ENCODE results near the gene CIDEB.
"Not testable (repeated sequence)": the region's sequence is repeated elsewhere in the genome, so short reads cannot be mapped to it uniquely, and the experiment has no call there.

CIDEB gene

DNA sequence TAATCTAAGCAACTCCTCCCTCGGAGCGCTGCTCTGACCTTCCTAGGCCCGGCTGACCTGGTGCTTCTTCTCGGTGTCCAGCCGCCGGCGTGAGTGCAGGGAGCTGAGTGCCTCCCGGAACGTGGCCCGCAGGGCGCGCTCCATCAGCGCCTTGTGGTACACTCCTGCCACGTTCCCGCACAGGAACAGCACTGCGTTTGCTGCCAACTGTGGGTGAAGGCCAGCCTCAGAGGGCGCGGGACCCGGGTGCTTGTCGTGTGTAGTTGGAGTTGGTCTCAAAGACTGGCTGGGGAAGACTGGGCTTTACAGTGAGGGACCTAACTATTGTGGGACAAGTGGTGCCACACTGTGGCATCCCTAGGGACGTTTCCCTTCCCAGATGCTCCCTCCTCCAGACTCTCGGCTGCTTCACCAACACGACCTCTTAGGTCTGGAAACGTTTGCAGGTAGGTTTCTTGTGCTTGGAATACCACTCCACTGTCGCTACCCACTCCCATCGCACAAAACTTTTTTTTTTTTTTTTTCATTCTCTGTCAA lies 24.0 kb upstream of the CIDEB start:
- peak; percentile 68 for DNase-seq

GRCh38 chr14:24330973-24331674 lies 23.3 kb upstream of the CIDEB start:
- peak; percentile 55 for DNase-seq

DNA sequence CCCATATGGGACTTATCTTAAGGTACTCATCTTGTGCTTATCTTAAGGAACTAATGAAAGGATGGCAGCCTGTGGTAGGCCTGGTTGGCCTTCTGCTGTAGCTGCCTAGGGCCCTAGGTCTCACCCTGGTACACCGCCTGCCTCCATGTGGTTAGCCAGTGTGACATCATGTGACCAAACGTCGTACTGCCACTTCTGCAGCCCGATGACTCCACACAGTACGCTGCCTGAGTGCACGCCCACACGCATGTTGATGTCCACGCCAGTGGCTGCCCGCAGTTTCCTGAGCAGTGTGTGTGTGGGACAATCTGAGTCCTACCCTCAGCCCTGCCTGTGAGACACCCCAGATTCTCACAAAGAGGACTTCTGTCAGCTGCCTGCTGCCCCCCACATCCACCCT lies 22.0 kb upstream of the CIDEB start:
- DNase-seq = peak; percentile 79

- DNase-seq = no peak
These were observed 21.4 kb upstream of the CIDEB start for GRCh38 chr14:24329073-24329663.

GRCh38 chr14:24327914-24328313 lies 20.1 kb upstream of the CIDEB start:
- DNase-seq = not testable (repeated sequence)

DNA sequence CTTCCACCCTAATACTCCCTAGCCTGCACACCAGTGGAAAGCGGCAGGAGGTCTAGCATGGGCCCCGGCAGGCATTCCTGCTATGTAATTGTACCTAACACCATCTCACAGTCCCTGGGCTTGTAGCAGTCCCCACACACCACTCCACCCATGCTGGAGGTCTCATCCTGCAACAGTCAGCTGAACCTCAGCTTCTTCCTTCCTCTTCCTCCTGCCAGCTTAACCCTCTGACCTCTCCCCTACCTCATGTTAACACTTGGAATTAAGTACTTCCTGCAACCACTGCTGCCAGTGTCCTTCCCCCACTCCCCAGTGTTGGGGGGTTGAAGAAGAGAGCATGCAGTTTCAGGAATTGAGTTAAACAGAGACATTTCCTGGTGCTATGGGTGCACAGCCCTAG lies 19.5 kb upstream of the CIDEB start:
- DNase-seq = no peak

DNA sequence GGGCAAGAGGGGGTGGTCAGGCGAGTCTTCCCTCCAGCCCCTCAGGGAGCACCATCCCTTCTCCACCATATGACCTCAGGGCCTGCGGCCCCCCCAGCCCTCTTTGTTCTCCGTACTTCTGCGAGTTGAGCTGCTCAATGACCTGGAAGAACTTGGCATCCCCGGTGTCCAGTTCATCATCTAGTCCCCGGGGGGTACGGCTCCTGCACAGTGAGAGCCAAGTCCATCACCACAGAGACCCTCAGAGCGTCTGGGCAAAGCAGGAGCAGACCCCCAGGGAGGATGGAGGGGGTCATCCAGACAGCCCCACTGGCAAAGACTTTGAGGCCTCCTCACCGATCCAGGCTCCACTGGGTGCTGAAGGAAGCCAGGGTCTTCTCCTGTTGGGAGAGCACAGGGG lies 18.2 kb upstream of the CIDEB start:
- DNase-seq = no peak

- DNase-seq = no peak
These were observed 17.3 kb upstream of the CIDEB start for GRCh38 chr14:24325041-24325530.

DNA sequence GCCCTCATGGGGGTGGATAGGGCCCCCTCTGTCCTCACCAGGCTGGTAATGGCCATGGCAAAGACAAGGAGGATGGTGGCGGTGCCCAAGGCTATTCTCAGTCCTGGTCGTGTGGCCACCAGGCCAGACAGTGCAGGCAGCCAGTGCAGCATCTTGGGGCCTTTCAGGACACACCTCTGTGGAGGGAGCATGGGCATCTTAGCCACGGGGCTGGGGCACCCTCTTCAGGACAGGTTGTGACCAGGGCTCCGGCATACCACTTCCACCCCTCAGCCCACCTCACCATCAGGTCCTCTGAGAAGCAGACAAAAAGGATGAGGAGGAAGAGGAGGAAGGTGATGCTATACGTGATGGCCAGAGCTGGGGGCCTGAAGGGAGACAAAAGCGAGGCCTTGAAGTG lies 16.2 kb upstream of the CIDEB start:
- no peak for DNase-seq

DNA sequence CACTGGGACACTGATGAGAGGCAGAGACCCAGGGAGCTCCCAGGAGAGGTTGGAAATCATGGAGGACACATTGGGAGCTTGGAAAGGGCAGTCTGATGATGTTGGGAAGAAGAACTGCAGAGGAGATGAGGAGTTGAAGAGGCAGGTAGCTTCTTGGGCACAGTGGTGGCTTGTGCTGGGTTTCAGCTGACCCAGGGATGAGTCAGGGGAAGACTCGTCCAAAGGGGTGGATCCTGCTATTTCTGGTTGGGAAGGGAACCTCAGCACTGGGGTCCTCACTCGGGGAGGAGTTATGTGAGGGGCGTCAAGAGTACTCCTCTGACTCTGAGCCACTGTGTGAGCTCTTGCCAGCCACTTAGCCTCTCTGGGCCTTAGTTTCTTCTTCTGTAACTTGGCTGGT lies 15.6 kb upstream of the CIDEB start:
- DNase-seq = no peak

- DNase-seq = no peak
These were observed 14.9 kb upstream of the CIDEB start for GRCh38 chr14:24322672-24323071.

GRCh38 chr14:24321212-24321975 lies 13.6 kb upstream of the CIDEB start:
- no peak for DNase-seq

DNA sequence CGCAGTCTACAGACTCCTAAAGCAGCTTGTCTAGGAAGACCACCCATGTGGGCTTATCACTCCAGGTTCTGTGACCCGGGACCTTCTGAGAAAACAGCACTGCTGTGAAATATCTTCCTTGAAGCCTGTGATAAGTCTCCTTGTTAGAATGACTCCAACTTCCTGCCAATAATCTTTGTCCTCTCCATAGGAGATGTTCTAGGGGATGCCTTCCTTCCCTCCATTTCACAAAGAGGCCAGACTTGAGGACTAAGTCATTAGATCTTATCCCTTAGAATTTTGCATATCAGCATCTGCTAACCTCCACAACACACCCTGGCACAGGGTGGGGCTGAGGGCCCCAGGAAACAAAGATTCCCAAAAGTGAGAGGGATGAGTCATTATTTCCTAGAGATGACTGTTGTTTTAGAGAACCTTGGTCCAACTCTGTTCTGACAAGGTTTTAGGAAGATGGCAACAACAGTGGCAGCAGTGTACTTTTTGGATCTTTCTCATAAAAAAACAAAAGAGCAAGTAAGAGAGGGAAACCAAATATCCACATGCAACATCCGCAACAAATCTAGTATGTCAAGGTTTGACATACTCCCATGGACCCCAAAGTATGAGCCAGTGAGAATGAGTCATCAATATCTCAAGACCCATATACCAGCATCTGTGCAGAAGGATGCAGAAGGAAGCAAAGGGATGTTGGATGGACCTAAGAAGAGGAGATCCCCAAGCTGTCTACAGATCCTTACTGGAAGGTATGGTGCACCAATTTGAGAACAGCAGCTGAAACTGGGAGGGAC lies 9.6 kb upstream of the CIDEB start:
- no peak for DNase-seq

DNA sequence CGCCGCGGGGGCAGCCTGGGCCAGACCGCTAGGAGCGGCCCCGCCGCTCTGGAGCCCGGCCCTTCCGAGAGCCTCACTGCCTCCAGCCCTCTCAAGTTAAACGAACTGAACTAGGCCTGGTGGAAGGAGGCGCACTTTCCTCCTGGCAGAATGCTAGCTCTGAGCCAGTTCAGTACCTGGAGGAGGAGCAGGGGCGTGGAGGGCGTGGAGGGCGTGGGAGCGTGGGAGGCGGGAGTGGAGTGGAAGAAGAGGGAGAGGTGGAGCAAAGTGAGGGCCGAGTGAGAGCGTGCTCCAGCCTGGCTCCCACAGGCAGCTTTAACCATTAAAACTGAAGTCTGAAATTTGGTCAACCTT lies 8.8 kb upstream of the CIDEB start:
- no peak for DNase-seq

DNA sequence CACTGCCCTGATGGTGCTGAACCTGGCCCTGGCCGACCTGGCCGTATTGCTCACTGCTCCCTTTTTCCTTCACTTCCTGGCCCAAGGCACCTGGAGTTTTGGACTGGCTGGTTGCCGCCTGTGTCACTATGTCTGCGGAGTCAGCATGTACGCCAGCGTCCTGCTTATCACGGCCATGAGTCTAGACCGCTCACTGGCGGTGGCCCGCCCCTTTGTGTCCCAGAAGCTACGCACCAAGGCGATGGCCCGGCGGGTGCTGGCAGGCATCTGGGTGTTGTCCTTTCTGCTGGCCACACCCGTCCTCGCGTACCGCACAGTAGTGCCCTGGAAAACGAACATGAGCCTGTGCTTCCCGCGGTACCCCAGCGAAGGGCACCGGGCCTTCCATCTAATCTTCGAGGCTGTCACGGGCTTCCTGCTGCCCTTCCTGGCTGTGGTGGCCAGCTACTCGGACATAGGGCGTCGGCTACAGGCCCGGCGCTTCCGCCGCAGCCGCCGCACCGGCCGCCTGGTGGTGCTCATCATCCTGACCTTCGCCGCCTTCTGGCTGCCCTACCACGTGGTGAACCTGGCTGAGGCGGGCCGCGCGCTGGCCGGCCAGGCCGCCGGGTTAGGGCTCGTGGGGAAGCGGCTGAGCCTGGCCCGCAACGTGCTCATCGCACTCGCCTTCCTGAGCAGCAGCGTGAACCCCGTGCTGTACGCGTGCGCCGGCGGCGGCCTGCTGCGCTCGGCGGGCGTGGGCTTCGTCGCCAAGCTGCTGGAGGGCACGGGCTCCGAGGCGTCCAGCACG lies 8.2 kb upstream of the CIDEB start:
- DNase-seq = no peak

DNA sequence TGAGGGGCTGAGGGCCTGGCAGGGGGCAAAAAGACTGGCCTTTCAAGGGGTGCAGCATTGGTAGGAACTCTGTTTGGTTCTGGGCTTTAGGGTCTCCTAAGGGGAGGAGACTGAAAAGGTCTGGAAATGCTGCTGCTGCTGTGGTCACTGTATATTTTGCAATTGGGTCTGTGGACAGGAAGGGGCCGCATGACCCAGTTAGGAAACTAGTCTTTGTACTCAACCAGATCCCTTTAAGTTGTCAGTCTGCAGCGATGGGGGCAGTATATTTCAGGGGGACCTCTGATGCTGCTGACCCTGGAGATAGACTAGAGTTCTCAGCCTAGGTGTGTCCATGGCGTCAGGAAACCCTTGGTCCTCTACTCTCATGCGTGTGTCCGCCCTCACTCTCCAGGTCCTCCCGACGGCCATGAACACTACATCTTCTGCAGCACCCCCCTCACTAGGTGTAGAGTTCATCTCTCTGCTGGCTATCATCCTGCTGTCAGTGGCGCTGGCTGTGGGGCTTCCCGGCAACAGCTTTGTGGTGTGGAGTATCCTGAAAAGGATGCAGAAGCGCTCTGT lies 7.5 kb upstream of the CIDEB start:
- DNase-seq = no peak

DNA sequence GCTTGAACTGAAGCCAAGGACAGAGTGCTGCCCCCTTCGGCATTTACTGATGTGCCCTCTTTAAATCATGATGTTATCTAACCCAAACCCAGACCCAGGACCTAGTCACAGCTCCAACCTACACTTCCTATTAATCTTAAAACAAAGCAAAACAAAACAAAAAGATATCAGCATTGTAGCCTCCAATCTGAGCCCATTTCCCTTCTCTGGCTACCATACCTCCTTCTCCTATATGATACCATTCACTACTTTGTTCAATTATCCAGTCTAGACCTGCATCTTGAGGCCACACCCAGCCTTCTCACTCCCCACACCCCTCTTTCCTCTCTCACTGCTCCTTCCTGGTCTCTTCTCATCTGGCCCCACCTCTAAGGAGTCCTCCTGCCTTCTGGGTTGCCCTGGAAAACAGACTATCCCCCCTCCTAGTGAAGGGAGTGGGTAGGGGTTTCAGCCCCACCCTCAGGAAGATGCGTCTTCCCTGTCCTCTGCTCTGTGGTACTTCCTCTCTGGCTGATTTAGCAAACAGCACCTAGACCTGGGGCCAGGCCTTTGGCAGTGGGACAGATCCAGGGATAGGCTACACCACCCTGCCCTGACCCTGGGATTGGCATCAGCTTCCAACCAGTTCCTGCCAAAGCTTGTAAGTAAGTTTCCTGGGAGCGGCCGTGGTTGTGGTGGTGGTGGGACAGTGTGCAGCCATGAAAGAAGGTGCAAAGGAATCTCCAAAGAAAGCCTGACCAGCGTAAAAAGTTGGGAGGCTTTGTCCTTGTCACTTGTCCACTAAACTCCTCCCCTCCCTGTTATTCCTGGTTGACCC lies 6.8 kb upstream of the CIDEB start:
- DNase-seq = no peak

DNA sequence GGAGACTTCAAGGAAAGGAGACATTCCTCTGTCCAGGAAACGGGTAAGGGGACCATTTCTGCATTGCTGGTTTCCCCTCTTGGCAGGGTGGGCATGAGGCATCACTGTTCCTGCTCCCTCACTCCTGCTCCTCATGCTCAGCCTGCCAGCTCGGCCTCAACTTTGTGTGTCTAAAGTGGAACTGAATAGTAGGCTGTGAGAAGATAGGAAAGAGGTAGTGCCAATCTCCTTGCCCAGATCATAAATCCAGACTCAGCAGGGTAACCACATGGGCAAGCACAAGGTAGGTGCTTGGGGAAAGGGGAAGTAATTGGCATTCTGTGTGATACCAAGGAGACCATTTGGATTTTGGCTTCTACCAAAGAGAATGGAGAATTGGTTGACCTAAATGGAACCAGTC lies 6.1 kb upstream of the CIDEB start:
- DNase-seq = no peak

DNA sequence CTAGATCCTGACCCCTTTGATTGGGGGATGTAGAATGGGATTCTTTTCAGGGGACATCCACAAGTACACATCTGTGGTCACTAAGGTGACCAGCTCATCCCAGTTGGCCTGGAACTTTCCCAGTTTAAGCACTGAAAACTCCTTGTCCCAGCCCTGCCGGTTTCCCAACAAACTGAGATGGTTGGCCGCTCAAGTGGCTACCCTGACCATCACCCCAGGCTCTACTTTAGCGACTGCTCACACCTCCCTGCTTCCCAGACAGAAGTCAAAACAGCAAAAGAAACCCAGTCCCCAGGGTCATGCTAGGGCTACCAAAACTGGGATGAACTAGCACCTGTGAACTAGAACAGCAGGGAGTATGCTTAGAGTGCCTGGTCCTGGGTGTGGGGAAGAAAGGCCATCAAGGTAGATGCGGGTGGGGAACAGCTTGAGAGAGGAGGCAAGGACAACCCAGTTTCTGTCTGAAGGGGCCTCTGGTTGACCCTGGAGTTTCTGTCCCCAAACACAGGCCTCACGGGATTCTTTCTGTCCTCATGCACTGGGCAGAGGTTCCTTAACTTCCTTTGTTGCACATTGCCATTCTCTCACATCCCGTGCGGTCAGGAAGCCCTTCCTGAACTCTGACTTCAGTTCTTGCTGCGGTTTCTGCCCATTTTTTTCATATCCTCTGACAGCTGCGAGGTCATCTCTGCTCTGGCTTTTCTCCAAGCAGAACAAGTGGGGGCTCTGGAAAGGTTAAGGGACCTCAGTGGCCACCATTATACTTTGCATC lies 5.1 kb upstream of the CIDEB start:
- no peak for DNase-seq
